HG03095 (cell line): Measurements from ENCODE around the gene INPP5A.

ENCODE experiments used
- ATAC-seq: cut with Tn5 transposase; IDR thresholded peaks from one replicate; pipeline ENCODE4 v1.9.1; 2021; ENCODE audit warnings: moderate library complexity; ENCODE audit not compliant: unreplicated experiment

INPP5A gene

GRCh38 chr10:132774181-132774901 is 236.8 kb downstream of the INPP5A start:
- no peak for ATAC-seq

DNA sequence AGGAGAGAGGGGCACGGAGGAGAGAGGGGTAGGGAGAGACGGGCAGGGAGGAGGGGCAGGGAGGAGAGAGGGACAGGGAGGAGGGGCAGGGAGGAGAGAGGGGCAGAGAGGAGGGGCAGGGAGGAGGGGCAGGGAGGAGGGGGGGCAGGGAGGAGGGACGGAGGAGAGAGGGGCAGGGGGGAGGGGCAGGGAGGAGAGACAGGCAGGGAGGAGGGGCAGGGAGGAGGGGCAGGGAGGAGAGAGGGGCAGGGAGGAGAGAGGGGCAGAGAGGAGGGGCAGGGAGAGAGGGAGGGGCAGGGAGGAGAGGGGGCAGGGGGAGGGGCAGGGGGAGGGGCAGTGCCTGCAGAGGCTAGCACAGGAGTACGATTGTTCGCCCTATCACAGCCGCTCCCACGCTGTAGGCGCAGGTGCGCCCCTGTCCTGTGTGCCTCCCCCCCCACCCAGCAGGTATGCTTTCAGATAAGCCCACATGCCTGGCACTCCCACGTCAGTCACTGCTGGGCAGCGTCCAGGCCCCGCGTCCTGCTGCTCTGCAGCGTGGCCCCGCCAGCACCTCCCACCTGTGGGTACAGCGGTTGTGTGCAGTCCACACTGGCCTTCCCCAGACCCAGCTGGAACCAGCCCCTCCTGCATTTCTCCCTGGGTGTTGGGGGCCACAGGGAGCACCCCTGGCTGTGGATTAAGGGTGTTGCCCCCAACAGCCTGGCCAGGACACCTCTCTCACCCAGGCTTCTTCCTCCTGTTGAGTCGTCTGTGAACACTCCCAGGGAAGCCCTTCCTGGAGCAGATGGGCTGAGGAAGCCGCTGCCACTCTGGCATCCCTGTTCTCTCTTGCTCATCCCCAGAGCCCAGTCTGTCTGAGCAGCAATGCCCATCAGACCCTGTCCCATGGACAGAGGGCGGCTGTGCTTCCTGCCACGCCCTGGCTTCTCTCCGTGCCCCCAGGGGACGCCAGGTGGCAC is 237.6 kb downstream of the INPP5A start:
- no peak for ATAC-seq

- ATAC-seq: no peak
Observed at GRCh38 chr10:132776186-132776585, 238.6 kb downstream of the INPP5A start.

DNA sequence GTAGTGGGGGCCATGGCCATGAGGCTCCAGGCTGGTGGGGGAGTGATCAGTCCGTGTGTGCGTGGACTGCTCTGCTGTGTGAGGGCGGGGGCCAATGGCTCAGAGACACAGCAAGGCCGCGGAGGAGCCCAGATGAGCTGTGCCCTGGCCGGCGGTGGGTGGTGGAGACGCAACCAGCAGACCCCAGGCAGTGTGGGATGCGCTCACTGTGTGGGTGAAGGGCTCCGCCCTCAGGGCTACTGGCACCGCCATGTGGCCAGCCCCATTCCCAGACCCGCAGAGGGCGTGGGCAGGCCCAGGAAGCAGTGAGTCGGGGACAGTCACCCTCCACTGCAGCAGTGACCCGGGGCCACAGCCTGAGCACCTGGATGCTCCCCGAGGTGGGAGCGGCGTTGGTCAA is 239.2 kb downstream of the INPP5A start:
- ATAC-seq: no peak

GRCh38 chr10:132777441-132777840 is 239.9 kb downstream of the INPP5A start:
- ATAC-seq: no peak

- no peak for ATAC-seq
Observed at GRCh38 chr10:132779549-132780294, 242.1 kb downstream of the INPP5A start.

GRCh38 chr10:132780356-132780755 is 242.8 kb downstream of the INPP5A start:
- ATAC-seq: no peak

DNA sequence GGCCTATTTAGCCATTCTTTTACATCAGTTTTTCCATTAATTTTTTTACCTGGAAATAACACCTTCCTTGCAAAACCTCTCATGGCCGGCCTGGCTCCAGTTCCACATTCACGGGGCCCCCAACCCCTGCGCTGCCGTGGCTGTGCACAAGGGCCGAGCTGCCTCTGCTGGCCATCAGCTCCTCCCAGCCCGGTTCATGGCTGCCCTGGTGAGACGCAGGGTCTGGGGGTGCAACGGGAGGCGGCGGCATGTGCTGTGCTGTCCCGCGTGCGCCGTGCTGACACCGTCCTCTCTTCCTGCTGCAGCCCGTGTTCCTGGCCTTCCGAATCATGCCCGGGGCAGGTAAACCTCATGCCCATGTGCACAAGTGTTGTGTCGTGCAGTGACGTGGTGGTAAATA is 244.0 kb downstream of the INPP5A start:
- ATAC-seq: no peak

DNA sequence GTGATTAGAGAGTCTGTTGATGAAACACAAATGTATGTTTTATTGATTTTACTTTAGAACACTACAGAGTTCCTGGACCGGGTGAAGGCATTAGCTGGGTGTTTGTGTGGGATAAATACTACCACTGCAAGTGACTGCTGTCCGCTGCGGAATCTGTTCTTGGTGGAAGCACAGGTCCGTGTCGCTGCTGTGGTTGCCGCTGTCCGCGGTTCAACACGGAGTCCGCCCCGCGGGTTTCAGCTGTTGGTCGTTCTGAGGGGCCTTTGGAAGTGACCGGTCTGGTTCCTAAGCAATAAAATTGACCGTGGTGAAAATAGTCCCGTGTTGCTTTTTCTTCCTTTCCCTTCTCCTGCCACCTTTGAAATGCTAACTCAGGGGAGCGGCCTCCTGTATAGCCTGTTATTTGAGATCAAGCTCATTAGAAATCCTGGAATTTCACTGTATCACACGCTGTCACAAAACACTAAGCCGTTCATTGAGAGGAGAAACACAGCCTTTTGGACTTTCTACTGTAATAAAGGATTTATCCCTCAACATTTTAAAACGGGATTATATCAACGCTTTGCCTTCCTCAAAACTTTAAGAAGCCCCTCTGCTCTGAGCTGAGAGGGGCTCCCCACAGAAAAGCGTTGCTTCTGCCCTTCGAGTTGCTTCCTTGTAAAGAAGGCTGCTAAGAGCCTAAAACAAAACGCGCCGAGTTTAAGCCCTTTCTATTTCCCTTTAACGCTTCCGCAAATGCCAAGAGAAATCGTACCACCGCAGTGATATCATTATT is 245.8 kb downstream of the INPP5A start:
- ATAC-seq: no peak

DNA sequence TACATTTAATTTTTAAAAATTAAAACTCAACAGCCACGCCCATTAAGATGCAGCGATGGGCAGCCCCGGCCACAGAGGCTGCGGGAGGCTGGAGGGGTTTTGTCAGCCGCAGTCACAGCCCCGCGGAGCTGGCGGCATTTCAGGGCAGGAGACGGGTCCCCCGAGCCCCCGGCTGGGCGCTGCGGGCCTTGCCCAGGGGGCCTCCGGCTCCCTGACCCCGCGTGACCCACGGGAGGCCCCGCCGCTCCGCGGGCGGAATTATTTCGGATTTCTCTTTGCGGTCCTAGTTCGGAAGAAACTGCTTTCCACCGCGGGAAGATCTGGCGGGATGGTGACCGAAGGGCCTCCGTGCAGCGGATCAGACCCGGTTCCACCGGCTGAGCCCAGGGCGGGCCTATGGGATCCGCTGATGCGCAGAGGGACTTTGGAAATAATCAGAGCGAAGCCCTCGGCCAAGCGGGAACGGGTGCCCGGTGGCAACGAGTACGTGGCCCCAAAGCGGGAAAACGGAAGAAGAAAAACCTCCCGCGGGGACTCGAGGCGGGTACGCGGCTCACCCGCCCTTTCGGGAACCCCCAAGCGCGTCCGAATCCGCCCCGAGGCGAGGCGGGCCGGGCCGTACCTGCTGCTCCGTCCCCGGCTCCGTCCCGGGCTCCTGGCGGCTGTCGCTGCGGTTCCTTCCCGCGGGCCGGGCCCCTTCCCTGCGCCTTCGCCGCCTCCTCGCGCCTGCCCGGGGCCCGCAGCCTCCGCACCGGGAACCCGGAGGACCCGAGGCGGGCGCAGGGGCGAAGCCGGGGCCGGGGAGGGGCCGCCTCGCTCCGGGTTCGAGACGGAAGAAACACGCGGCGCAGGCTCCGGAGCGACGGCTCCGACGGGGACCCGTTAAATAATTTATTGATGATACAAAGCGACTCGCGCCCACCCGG is 246.6 kb downstream of the INPP5A start:
- no peak for ATAC-seq

GRCh38 chr10:132784866-132785722 is 247.5 kb downstream of the INPP5A start:
- no peak for ATAC-seq

GRCh38 chr10:132785723-132786475 is 248.3 kb downstream of the INPP5A start, which contains the start of gene NKX6-2:
Gene NKX6-2, minus strand, starts transcription at chr10:132786147. Its CDS starts 199 bp downstream, at chr10:132785948.
- no peak for ATAC-seq

DNA sequence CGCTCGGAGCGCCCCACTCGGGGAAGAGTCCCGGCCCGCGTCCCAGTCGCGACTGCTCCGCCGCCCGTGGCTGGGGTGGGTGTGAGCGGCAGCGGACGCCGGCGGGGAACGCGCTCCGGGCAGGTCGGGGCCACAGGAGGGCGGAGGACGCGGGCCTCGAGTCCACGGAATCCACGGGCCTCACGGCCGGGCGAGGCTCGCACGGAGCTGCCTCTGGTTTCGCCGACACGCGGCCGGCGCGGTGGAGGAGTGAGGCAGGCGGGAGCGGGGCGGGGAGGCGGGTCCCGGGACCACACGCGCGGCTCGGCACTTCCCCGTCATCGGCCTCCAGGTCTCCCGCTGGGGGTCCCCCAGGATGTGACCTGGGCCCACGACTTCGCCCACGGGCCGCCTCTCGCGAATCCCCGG is 248.9 kb downstream of the INPP5A start:
- ATAC-seq: no peak

- ATAC-seq: no peak
Observed at GRCh38 chr10:132786884-132787494, 249.4 kb downstream of the INPP5A start.

DNA sequence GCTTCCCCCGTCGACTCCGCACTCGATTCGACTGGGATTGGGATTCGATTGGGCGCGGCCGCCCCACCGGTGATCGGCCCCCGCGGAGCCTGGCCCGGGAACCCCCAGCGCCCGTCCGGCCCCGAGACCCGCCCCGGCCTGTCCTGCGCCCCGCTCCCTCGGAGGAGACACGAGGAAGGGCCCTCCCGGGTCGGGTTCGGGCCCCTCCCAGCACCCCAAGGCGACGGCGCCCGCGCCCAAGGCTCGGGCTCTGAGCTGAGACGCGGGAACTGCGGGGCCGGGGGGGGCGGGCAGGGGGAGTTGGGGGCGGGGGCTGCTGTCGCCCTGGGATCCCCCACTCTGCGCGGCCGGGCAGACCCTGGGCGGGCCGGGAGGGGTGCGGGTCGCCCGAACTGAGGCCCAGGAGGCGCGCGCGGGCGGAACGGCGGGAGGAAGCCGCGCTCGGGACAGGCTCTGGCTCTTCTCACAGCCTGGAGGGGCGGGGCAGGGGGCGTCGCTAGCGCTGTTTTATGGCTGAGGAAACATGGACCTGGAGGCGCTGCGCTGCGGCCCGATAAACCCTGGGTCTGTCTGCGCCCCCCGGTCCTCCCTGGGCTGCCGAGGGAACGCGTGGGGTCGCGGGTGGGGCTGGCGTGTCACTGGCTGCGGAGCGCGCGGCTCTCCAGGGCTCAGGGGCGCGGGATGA is 250.1 kb downstream of the INPP5A start:
- no peak for ATAC-seq

DNA sequence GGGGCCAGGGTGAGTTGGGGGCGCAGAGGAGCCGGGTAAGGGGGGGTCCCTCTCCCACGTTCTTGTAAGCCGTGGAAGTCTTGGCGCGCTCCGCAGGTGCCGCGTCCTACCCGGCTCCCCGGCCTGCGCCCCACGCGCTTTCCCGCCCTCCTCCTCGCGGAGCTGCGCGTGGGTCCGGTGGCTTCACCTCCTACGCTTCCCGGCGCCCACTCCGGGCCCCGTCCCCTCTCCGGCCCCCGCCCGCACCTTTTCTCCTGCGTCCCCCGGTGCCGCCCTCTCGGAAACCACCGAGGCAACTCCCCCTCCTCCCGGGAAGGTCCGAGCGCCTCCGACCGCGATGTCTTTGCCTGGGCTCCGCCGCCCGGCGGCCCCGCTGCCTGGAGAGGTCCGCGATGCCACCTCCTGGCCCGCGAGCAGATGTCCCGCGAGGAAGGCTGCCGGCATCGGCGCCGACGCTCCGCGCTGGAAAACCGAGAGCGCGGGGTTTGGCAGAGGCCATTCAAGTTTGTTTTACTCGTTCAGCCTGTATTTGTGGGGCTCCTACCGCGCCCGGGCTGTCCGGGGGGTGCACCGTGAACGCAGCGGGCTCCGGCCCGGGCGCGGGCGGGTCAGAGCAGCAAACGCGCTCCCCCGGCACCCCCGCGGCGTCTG is 250.7 kb downstream of the INPP5A start:
- no peak for ATAC-seq
